ENCODE results near the gene RNF166. TPM values are rescaled to one million over a fixed set of nuclear protein-coding genes. Genes with fewer than 3 reads are reported as not detected.
"Not testable (repeated sequence)": the region's sequence is repeated elsewhere in the genome, so short reads cannot be mapped to it uniquely, and the experiment has no call there.

RNF166 gene
- polyA plus RNA-seq, 3 donors = 9.8 to 25.9 (median 13.8) TPM

DNA sequence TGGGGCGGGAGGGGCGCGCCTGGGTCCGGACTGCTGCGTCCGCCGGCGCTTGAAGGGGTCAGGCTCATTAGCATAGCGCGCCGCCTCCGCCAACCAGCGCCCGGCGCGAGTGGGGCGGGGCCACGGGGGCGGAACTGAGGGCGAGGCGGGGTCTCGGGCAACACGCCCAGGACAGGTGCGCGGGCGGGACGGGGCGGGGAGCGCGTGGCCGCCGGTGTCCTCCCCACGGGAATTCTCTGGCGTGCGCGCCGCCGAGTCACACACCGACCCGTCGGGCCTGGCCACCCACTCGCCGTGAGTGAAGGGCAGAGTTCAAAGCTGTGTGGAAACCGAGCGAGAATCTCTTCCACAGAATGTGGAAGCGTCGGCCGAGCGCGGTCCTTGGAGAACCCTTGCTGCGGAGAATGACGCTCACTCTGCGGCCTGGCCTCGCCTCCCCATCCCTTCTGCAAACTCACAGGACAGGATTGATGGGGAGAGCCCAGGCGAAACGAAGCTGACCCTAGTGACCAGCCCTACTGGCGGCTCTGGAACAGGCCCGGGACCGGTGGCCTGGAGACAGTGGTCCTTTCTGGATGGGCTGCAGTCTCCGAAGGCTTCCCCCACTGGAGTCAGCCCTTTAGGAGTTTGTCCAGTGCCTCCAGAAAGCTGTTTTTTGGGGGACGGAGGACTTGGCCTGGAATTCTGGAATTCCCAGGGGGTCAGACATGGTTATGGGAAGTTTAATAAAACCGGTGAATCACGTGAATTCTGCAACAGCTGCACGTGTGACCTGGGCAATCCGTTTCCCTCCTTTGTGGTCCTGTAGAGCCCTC, 19.6 kb downstream of the RNF166 start, which contains the start of gene SNAI3:
TSS of gene SNAI3 (minus strand) at position 69 of the 815 bp plus-strand sequence. CDS start 101 bp downstream, outside the sequence.
- 6 to 10% (median 6%) methylated on average over 38 to 65 of the region's 65 CpGs for WGBS, 3 donors
- no peak within 1 kb of the TSS for H3K27ac ChIP-seq (ENCODE audit: low read depth, low read length)

DNA sequence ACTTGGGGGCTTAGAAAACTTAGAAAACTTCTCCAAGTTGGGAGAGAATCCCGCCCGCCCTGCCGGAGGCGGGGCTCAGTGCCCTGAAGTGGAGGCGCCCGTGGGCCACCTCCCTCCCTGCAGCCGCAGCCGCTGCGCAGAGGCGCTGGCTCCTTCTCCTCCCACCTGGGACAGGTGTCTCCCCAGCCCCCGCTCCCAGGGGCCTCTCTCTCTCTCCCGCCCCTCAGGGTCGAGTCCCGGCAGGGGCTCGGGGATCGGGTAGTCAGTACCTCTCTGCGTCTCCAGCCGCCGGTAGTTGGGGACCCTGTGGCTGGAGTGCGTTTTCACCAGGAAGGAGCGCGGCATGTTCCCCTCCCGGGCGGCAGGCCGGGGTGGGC, 20.2 kb downstream of the RNF166 start:
- 0 to 2% (median 0%) methylated on average over 22 to 25 of the region's 25 CpGs for WGBS, 3 donors
- no peak overlapping the region for H3K27ac ChIP-seq (ENCODE audit: low read depth, low read length)

DNA sequence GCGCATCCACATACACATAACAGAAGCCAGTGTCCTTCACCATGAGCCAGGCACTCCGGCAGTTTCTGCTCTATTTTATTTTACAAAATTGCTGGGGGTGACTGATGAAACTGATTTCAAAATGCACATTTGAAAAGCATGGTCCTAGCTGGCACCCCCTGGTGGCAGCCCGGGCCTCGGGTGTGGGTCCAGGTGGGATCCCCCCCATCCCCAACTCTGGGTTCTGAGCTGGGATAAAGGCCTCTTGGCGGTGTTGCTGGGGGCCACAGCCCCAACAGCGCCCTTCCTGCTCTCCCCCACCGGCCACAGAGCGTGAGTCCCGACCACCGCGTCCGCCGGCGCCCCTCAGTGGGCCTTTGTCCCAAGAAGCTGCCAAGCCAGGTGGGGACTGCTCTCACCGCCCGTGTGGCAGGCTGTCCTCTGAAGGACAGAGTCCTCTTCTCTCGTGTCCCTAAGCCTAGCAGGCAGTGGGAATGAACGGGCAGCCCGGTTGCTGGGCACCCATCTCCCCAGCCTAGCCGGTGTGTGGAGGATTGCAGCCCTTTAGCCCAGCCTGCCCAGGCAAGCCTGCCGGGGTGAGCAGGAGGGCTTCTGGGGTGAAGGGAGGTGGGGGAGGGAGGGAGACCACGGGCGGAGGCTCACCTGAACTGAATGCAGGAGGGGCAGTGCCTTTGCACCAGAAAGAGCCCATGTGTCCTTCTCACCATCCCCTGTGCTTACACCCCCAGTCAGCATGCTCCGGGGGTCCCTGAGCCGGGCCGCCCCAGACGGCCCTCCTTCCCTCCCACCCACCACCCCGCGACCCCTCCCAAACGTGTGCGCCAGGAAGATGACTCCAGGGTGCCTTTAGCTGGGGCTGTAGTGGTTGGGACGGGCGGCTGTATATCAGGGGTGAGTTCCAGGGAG, 20.8 kb downstream of the RNF166 start:
- WGBS, 3 donors = 5 to 6% (median 5%) methylated on average over 30 to 33 of the region's 33 CpGs

DNA sequence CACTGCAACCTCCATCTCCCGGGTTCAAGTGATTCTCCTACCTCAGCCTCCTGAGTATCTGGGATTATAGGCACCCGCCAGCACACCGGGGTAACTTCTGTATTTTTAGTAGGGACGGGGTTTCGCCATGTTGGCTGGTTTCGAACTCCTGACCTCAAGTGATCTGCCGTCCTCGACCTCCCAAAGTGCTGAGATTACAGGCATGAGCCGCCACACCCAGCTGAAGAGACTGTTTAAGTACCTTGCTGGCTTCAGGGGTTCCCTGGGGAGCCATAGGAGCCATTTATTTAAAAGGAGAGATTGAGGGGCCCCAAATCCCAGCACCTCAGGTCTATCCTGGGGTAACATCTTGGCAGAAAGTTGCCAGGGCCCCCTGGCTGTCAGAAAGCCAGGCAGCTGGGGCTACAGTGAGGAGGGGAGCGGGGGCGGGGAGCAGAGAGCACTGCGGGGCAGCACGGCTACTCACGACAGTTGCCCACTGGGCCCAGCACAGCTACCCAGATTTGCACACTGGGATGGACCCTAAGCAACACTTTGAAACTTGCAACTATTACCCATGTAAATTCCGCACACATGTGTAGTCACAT, 21.5 kb downstream of the RNF166 start:
- 63 to 77% (median 67%) methylated on average over 15 of the region's 15 CpGs for WGBS, 3 donors
- no peak overlapping the region for H3K27ac ChIP-seq (ENCODE audit: low read depth, low read length)

More for the DNA sequence above, 20.8 kb downstream of the RNF166 start:
- H3K27ac ChIP-seq (ENCODE audit: low read depth, low read length) = no peak overlapping the region

DNA sequence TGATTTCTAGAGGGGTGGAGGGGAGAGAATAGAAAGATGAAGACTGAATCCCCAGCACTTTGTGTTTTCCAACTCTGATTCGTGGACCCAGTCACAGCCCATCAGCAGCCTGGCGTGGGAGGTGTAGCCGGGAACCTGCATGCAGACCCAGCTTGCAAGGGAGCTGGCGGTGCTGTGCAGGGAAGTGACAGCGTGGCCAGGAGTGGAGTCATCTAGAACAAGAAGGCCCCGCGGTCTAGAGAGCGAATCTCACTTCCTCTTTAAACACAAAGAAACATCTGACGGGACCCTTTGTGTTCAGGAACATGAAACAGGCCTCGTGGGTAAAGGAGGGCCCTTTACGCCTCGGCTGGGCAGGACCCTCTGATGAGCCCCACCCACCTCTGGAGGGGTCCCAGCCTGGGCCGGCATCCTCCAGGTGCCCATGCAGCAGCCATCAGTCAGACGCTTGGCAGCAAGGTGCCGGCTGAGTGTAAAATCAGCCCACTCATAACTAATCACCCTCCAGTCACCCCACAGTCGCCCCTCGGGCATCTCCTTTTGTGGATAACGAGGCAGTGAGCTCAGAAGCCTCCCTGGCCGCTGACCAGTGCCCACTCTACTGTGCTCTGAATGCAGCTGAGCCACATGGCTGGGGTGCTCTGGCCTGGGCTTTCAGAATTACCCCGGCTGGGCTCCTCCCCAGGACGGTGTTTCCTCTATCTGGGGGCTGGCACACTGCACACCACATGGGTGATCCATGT, 24.3 kb downstream of the RNF166 start:
- H3K27ac ChIP-seq (ENCODE audit: low read depth, low read length) = no peak overlapping the region
- 23 to 64% (median 25%) methylated on average over 21 of the region's 21 CpGs for WGBS, 3 donors

DNA sequence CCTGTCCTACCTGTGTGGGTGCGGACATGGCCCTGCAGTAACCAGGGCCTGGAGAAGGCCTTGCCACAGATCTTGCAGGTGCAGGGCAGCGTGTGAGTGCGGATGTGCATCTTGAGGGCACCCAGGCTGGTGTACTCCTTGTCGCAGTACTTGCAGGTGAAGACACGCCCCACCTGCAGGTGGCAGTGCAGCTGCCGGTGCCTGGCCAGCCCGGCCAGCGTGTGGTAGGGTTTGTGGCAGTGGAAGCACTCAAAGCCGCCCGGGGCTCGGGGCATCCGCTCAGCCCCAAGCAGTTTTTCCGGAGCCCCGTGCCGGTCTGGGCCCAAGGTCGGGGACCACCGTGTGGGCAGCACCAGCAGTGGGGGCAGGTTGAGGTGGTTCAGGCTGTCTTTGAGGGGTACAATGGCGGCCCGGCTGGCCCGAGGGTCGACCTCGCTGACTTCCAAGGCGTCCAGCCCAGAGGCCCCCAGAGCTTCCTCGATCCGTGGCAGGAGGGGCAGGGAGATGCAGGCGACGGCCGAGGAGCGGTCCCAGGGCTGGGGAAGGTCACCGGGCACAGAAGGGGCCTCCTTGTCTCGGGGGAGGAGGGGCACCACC, 25.0 kb downstream of the RNF166 start:
- 48 to 62% (median 56%) methylated on average over 31 of the region's 31 CpGs for WGBS, 3 donors
- H3K27ac ChIP-seq (ENCODE audit: low read depth, low read length) = no peak overlapping the region

GRCh38 chr16:88680554-88681083, 25.6 kb downstream of the RNF166 start:
- no peak overlapping the region for H3K27ac ChIP-seq (ENCODE audit: low read depth, low read length)
- 79 to 94% (median 83%) methylated on average over 5 of the region's 5 CpGs for WGBS, 3 donors

GRCh38 chr16:88678224-88678979, 27.8 kb downstream of the RNF166 start:
- no peak overlapping the region for H3K27ac ChIP-seq (ENCODE audit: low read depth, low read length)

DNA sequence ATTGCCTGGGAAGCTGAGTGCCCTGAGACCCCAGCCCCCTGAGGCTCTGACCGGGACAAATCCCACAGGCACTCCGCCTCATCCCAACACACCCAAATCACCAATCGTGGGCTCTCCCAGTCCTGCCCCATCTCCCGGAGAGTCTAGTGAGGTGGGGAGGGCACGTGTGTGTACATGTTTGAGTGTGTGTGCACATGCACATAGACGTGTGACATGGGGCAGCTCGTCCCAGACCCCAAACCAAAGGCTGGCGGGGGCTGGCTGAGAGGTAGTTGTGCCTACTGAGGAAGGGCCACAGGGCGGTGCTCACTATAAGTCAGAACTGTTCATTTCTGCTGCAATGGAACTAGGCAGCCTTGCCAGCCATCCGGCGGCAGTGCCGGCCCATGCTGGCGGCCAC, 28.5 kb downstream of the RNF166 start:
- WGBS, 3 donors = 70 to 89% (median 82%) methylated on average over 12 to 13 of the region's 13 CpGs
- H3K27ac ChIP-seq (ENCODE audit: low read depth, low read length) = no peak overlapping the region

More at GRCh38 chr16:88678224-88678979, 27.8 kb downstream of the RNF166 start:
- 64 to 81% (median 69%) methylated on average over 29 to 32 of the region's 32 CpGs for WGBS, 3 donors

DNA sequence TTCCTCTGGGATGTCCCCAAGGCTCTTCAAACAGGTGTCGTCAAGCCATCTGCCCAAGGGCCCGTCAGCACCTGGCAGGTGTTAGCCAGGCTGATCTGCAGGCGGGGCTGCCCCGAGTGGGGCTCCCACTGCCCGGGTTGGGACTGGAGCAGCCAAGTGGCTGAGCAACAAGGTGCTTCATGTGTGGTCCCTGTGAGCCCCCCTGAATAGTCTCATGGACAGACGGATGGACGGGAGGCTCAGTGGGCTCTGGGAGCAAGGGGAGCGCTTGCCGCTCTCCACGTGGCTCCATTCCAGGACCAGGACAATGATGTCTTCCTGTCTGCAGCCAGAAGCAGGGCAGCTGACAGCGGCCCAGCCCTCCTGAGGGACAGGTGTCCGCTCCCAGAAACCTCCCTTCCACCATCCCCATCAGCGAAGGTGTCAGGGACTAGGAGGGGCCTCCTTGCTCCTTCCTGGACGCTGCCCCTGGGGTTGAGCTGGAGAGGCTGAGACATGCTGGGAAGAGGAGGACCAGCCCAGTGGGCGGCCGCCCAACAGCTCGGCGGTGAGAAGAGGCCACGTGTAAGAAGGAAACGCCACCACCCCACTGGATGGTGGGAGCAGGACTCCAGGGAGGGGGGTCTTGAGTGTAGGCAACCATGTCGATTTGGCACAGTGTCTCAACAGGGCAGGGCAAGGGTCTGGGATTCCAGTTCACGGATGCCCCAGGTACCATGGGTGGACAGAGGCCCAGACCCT, 29.5 kb downstream of the RNF166 start:
- 73 to 87% (median 78%) methylated on average over 22 of the region's 22 CpGs for WGBS, 3 donors
- no peak overlapping the region for H3K27ac ChIP-seq (ENCODE audit: low read depth, low read length)

GRCh38 chr16:88673716-88674379, 32.4 kb downstream of the RNF166 start:
- WGBS, 3 donors = 91 to 94% (median 92%) methylated on average over 19 of the region's 19 CpGs

GRCh38 chr16:88672776-88673175, 33.4 kb downstream of the RNF166 start:
- H3K27ac ChIP-seq (ENCODE audit: low read depth, low read length) = no peak overlapping the region
- 67 to 84% (median 82%) methylated on average over 11 of the region's 11 CpGs for WGBS, 3 donors

More at GRCh38 chr16:88673716-88674379, 32.4 kb downstream of the RNF166 start:
- H3K27ac ChIP-seq (ENCODE audit: low read depth, low read length) = no peak overlapping the region

GRCh38 chr16:88671806-88672205, 34.4 kb downstream of the RNF166 start:
- WGBS, 3 donors = 88 to 95% (median 90%) methylated on average over 23 of the region's 23 CpGs

DNA sequence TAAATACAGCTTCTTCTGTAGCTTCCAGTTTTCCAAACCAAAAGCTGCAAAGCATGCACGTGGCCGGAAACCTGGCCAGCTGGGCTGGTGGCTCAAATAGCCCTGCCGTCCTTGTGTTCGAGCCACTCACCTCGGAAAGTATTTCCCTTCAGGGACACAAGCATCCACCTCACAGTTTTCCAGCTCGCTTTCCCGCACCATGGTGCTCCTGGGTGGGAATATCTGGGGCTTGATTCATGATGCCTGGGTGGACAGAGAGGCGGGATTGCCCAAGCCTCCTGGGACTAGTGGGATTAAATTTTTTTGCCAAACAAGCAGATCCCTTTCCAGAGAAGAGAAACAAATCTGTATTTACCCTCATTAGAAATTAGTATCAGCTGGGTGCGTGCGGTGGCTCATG, 36.2 kb downstream of the RNF166 start:
- no peak overlapping the region for H3K27ac ChIP-seq (ENCODE audit: low read depth, low read length)
- 49 to 68% (median 64%) methylated on average over 10 of the region's 10 CpGs for WGBS, 3 donors

More at GRCh38 chr16:88671806-88672205, 34.4 kb downstream of the RNF166 start:
- no peak overlapping the region for H3K27ac ChIP-seq (ENCODE audit: low read depth, low read length)

GRCh38 chr16:88669493-88669892, 36.7 kb downstream of the RNF166 start:
- 88 to 95% (median 89%) methylated on average over 8 of the region's 8 CpGs for WGBS, 3 donors
- not testable (repeated sequence) for H3K27ac ChIP-seq (ENCODE audit: low read depth, low read length)

- WGBS, 3 donors = 57 to 75% (median 71%) methylated on average over 5 of the region's 5 CpGs
- H3K27ac ChIP-seq (ENCODE audit: low read depth, low read length) = no peak overlapping the region
Observed at GRCh38 chr16:88667461-88667860, 38.7 kb downstream of the RNF166 start.
